NT2/D1 (cell line): ENCODE results near the gene GGACT.

Experiments used
- DNase-seq: peaks from one replicate; pipeline ENCODE4 v3.0.0-alpha.2; 2011; ENCODE audit warnings: low read depth, low spot score
- H3K27me3 ChIP-seq: 2 replicates; pipeline ENCODE4 v1.6.0; 2011; ENCODE audit warnings: mild to moderate bottlenecking; ENCODE audit not compliant: insufficient read length, insufficient read depth
- H3K36me3 ChIP-seq: 2 replicates; pipeline ENCODE4 v1.6.1; 2011; ENCODE audit warnings: mild to moderate bottlenecking, low read length, mixed read lengths; ENCODE audit not compliant: insufficient read depth, insufficient read length
- H3K4me1 ChIP-seq: 2 replicates; pipeline ENCODE4 v1.5.1; 2011; ENCODE audit not compliant: insufficient read depth, insufficient read length
- H3K4me3 ChIP-seq: 2 replicates; pipeline ENCODE4 v1.5.1; 2011; ENCODE audit warnings: low read depth; ENCODE audit not compliant: insufficient read length
- H3K9ac ChIP-seq: 2 replicates; pipeline ENCODE4 v1.6.0; 2011; ENCODE audit warnings: low read depth; ENCODE audit not compliant: insufficient read length
- H3K9me3 ChIP-seq: 2 replicates; pipeline ENCODE4 v1.5.1; 2011; ENCODE audit warnings: mild to moderate bottlenecking, low read length; ENCODE audit not compliant: insufficient read depth
- SUZ12 ChIP-seq: IDR thresholded peaks from 2 replicates; pipeline ENCODE4 v1.6.1; 2011; ENCODE audit not compliant: insufficient read length, insufficient read depth; ENCODE audit errors: extremely low read depth
- YY1 ChIP-seq: IDR thresholded peaks from 2 replicates; pipeline ENCODE4 v1.6.1; 2011; ENCODE audit not compliant: insufficient read length, insufficient read depth
- ZNF274 ChIP-seq: IDR thresholded peaks from 2 replicates; pipeline ENCODE4 v1.6.1; 2011; ENCODE audit warnings: mild to moderate bottlenecking, low read depth, low read length

Gene GGACT

DNA sequence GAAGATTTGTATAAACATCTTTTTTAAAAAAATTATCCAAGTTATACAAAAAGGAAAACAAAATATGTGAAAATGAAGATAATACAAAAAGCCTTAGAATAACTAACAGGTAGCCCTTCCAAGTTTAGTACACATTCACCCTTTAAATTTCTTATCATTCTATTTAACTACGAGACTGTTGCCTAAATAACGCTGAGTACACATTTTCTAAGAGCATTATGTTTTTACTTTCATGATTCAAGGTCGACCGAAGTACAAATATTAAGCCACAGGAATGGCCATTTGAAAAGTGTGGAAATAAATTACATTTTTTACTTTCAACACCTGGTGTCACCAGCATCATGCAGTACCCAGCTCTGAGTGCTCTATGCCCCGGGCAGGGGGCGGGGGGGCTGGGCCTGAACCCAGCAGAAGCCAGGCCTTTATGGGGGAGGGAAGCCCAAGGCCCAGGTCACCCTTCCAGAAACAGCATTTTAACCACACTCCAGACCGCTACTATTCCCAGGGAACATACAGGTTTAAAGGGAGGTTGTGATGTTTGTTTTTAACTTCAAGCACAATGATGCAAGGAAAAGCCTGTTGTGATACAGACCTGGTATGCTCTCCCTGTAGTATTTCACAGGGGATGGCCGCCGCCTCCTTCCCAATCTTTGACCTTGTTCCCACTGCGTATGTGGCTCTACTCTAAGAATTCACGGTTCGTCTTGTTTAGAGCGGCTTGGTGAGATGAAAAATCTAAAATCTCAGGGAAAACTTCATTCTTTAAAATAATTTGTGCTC, 24.0 kb downstream of the GGACT start:
- DNase-seq: no peak
- Histone ChIP-seq H3K9me3 (peaks cover 32% of the 10 kb centered on the region; the same call in 1 of the 2 replicates), H3K4me1 (no peaks in the 10 kb centered on the region), H3K9ac (no peak overlapping the region), H3K36me3 (no peaks in the 10 kb centered on the region), H3K27me3 (no peaks in the 10 kb centered on the region), H3K4me3 (no peak overlapping the region)
- TF ChIP-seq YY1: no peak
- TF ChIP-seq SUZ12: no peak

DNA sequence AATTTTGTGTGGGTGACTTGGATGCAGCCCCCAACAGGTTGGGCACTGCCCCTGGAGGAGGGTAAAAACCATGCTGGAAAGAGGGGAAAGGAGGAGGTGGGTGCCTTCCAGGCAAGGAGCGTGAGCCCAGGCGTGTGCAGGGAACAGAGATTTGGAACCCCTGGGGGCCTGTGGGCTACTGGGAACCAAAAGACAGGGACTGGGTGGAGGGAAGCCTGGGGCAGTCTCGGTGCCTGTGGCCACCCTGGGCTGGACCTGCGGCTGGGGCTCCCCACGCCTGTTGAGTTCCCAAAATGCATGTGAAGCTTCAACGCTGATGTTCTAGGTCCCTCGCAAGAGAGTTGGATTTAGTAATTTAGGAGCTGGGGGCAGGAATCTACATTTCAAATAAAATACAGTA, 24.8 kb downstream of the GGACT start:
- no peak for DNase-seq
- Histone ChIP-seq H3K9ac (no peak overlapping the region), H3K4me3 (no peak overlapping the region), H3K4me1 (no peaks in the 10 kb centered on the region), H3K9me3 (peaks cover 26% of the 10 kb centered on the region; the same call in 1 of the 2 replicates), H3K27me3 (no peaks in the 10 kb centered on the region), H3K36me3 (no peaks in the 10 kb centered on the region)
- no peak for TF ChIP-seq YY1
- no peak for TF ChIP-seq ZNF274
- no peak for TF ChIP-seq SUZ12

DNA sequence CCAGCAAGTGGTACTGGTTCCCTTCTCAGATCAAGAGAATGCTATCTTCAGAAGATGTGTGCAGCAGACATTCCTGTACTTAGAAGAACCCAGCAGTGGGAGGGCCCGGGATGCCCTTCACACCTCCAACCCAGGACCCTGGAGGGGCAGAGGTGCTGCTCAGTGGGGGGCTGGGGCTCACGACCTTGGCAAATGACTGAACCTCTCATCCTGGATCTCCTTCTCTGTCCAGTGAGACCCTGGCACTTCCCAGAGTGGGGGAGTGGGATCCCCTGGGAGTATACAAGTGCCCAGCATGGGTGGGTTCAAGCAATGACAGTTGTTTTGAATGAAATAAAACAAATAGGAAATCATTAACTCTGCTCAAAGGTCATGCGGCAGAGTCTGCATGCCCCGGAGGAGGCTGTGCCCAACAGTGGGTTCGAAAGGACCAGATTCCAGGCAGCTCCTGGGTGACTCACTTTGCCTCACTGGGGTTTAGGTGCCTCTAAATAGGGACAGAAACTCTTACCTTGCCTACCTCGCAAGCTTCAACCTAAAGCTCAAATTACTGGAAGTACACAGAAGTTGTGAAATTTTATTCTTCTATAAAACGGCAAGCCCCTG, 26.9 kb downstream of the GGACT start:
- DNase-seq: no peak
- peaks cover 10% of the 10 kb centered on the region; the same call in 1 of the 2 replicates for H3K9me3 ChIP-seq
- TF ChIP-seq SUZ12 (no peak), YY1 (no peak), ZNF274 (no peak)
- H3K27me3 ChIP-seq: no peaks in the 10 kb centered on the region
- no peak overlapping the region for H3K4me3 ChIP-seq
- H3K36me3 ChIP-seq: no peaks in the 10 kb centered on the region
- H3K9ac ChIP-seq: no peak overlapping the region
- no peaks in the 10 kb centered on the region for H3K4me1 ChIP-seq

DNA sequence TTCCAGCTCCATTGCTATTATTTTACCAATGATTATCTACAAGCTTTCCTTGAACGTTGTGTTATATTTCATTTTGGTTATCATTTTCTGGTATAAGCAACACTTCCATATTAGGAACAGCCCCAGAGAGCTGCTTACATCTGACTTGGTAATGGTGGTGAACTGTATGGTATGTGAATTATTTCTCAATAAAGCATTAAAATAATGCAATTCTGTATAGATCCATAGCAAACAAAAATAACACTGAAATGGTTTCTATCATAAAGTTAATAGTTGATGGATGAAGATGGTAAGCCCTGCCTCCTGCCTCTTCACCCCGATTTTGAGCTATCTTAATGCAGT, 27.5 kb downstream of the GGACT start:
- Histone ChIP-seq H3K4me1 (no peaks in the 10 kb centered on the region), H3K36me3 (no peaks in the 10 kb centered on the region), H3K4me3 (no peak overlapping the region), H3K9me3 (peaks cover 10% of the 10 kb centered on the region; the same call in 1 of the 2 replicates), H3K27me3 (no peaks in the 10 kb centered on the region), H3K9ac (no peak overlapping the region)
- TF ChIP-seq SUZ12 (no peak), ZNF274 (no peak), YY1 (no peak)
- no peak for DNase-seq

DNA sequence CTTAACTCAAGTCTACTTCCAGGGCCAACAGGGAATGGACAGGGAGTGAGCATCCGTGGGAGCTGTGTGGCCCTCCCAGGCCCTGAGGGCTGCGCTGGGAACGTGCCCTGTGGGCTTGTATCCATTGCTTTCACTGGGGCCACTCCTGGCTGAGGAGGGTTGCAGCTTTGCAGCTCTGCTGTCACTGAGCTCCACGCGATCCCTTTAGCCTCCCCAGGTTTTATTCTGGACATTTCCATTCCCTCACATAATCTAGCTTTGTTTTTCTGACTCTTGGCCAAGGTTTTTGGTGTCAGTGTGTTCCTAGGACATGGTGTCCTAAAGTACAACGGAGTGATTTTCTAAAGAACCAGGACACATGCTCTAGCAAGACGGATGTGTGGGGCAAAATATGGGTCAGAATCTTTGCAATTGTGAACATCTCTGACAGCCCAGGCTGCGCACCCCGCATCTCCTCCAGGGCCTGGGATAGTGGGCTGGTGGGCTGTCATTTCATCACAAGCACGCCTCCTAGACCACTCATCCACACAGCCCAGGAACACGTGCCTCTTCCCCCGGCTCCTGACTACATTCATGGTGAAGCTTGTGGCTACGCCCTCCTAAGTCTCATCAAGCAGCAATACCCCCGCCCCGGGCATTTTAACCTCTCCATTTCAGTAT, 28.0 kb downstream of the GGACT start:
- DNase-seq: no peak
- Histone ChIP-seq H3K4me1 (no peaks in the 10 kb centered on the region), H3K4me3 (no peak overlapping the region), H3K27me3 (no peaks in the 10 kb centered on the region), H3K9ac (no peak overlapping the region), H3K36me3 (no peaks in the 10 kb centered on the region), H3K9me3 (peaks cover 5% of the 10 kb centered on the region; the same call in 1 of the 2 replicates)
- TF ChIP-seq SUZ12: no peak
- TF ChIP-seq ZNF274: no peak
- TF ChIP-seq YY1: no peak

DNA sequence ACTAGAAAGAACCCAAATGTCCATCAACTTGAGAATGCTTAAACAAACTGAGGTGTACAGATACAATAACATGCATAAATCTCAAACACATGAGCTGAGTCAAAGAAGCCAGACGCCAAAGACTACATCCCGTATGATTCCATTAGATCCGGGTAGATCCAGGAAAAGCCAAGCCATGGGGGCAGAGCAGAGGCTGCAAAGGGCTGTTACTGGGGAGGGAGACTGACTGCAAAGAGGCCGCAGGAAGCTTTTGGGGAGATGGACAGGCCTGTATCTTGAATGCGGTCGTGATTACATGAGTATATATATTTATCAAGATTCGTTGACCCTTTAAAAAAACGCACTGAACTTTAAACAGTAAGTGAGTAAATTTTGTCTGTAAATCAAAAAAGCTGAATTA, 28.7 kb downstream of the GGACT start:
- Histone ChIP-seq H3K4me3 (no peak overlapping the region), H3K9ac (no peak overlapping the region), H3K4me1 (no peaks in the 10 kb centered on the region), H3K27me3 (no peaks in the 10 kb centered on the region), H3K9me3 (no peaks in the 10 kb centered on the region), H3K36me3 (no peaks in the 10 kb centered on the region)
- no peak for DNase-seq
- no peak for TF ChIP-seq YY1
- TF ChIP-seq ZNF274: no peak
- TF ChIP-seq SUZ12: no peak

DNA sequence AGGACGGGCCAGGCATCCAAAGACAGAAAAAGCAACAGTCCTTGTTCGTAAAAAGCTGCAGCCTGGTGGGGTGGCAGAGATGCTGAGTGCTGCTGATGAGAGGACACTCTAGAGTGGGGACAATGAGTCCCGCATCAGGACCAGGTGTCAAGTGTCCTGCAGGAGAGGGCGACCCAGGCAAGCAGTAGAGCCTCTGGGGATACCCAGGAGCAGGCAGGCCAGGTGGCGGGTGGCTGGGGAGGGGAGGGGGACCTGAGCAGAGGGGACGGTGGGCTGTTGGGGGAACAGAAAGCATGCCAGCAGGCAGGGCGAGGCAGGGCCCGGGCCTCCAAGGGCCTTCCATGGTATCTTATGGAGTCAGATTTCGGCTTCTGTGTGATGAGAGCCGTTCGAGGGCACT, 35.8 kb downstream of the GGACT start:
- DNase-seq: no peak
- Histone ChIP-seq H3K9ac (no peak overlapping the region), H3K36me3 (no peaks in the 10 kb centered on the region), H3K4me3 (no peak overlapping the region), H3K27me3 (no peaks in the 10 kb centered on the region), H3K4me1 (no peaks in the 10 kb centered on the region), H3K9me3 (no peaks in the 10 kb centered on the region)
- TF ChIP-seq SUZ12 (no peak), ZNF274 (no peak), YY1 (no peak)
